Heart left ventricle (tissue), 16 donors: Measurements from ENCODE around the gene ASMT. TPM values are rescaled to one million over a fixed set of nuclear protein-coding genes. Genes with fewer than 3 reads are reported as not detected.
A peak's percentile ranks its signal among the peaks of the same experiment; 100 is the strongest.

Source experiments
- ATAC-seq, 4 donors: fragments of 200-7000 bp; cut with Tn5 transposase; one replicate each; pipeline ENCODE4 v1.9.1; 2020 to 2022; ENCODE audit warnings: moderate library complexity in 4 of 4, mild to moderate bottlenecking in 3 of 4, moderate number of reproducible peaks in 1 of 4
- DNase-seq, 5 donors: peaks; one replicate each; pipeline ENCODE4 v3.0.0-alpha.2; 2020
- H3K27ac ChIP-seq, 12 donors: fragments of 200-600 bp; sonication (generic) in 4 of 12; one replicate each; pipeline versions ENCODE4 v1.5.0 to v1.8.0; 2016 to 2022; ENCODE audit warnings: mild to moderate bottlenecking in 2 of 12
- H3K27me3 ChIP-seq, 9 donors: fragments of 200-600 bp; sonication (generic) in 2 of 9; one replicate each; pipeline versions ENCODE4 v1.5.1 to v1.8.0; 2016 to 2022; ENCODE audit warnings: mild to moderate bottlenecking in 3 of 9
- H3K36me3 ChIP-seq, 9 donors: fragments of 200-600 bp; sonication (generic) in 2 of 9; one replicate each; pipeline versions ENCODE4 v1.5.0 to v1.8.0; 2018 to 2022; ENCODE audit warnings: mild to moderate bottlenecking in 2 of 9
- H3K4me1 ChIP-seq, 12 donors: fragments of 200-600 bp; sonication (generic) in 4 of 12; one replicate each; pipeline versions ENCODE4 v1.5.0 to v1.8.0; 2016 to 2022; ENCODE audit warnings: mild to moderate bottlenecking in 3 of 12
- H3K4me3 ChIP-seq, 12 donors: fragments of 200-600 bp; sonication (generic) in 4 of 12; one replicate each; pipeline versions ENCODE4 v1.5.0 to v1.8.0; 2017 to 2022; ENCODE audit warnings: mild to moderate bottlenecking in 9 of 12, moderate library complexity in 4 of 12
- H3K9me3 ChIP-seq, 12 donors: fragments of 200-600 bp; sonication (generic) in 4 of 12; one replicate each; pipeline versions ENCODE4 v1.5.0 to v1.8.0; 2016 to 2022; ENCODE audit warnings: mild to moderate bottlenecking in 1 of 12
- POLR2A ChIP-seq, 2 donors: fragments of 450-650 bp; IDR thresholded peaks; one replicate each; pipeline ENCODE4 v1.6.1; 2017; ENCODE audit warnings: antibody characterized with exemption in 2 of 2, mild to moderate bottlenecking in 2 of 2, moderate library complexity in 2 of 2
- WGBS, 4 donors: extraction: QIAGEN DNeasy Blood & Tissue Kit in 2 of 4; methylation state at CpG; one replicate each; pipeline versions ENCODE4 v1.1.5 to v1.1.7; 2013 to 2018; 5-methylcytosine and 5-hydroxymethylcytosine counted together
- intact Hi-C, 10 donors: fragments of 100-400 bp; cut with DNase I; formaldehyde crosslinking; loops; one replicate each; pipeline versions ENCODE4 v1.11.1 to v1.14.2; 2022
- polyA plus RNA-seq, 2 donors: library from polyadenylated mRNA; stranded (reverse); fragments of 200-250 nt; gene quantifications; one replicate each; pipeline ENCODE4 v1.2.3, GENCODE V29; 2013
- total RNA-seq, 9 donors: library from RNA; depleted of rRNA in 2 of 9; stranded (reverse); fragments of >200 nt in 2 of 9; fragmentation: NEBNext Ultra II Directional in 3 of 9; extraction: Animal tissue kit (Norgen Biotek cat#: 25700) in 3 of 9; gene quantifications; one replicate each; pipeline versions ENCODE4 v1.1.0 to v1.2.4, GENCODE V29; 2016 to 2023
- TF ChIP-seq, protein P1 (sequence below), 12 donors: fragments of 200-600 bp; sonication (generic) in 4 of 12; IDR thresholded peaks; one replicate each; pipeline versions ENCODE4 v1.5.0 to v1.8.0; 2018 to 2022; ENCODE audit warnings: antibody characterized with exemption in 12 of 12, mild to moderate bottlenecking in 5 of 12
- donor health status: ischemic (EF 13 %, LVEDD 7.1; RV severe dilation, severe dysfunction).
- donor health status: healthy with polysubstance abuse.
- donor health status: DM: no; HTN: yes; CAD: no.
- donor health status: DM: no; HTN: no; CAD: no.
- donor health status: ischemic (EF 25% LVEDD 6.9; RV normal size, moderate dysfunction).
- donor health status: ischemic (EF 25% LVEDD 5.7; RV mildly dilated, moderate dysfunction).
- donor health status: healthy.
- donor health status: DM: yes; HTN: yes; CAD: no.
- donor health status: ischemic (EF 35%, LVEDD 5.7; RV mildly dilated, moderate dysfunction).
- donor health status: nonischemic (EF 11% LVEDD 7.7; RV severe dilation, severe dysfunction).
- donor health status: DM: yes; HTN: yes; CAD: no.
- donor health status: PGD.
- donor health status: ischemic (EF 29% LVEDD 5.4; RV normal size, mild dysfunction).
- donor health status: nonischemic (EF 23%, LVEDD 6.1; RV moderate dilation, normal function).

The ASMT gene
- total and polyA plus RNA-seq, 11 donors = 0.11 TPM; not detected in 10

GRCh38 chrX:1606496-1606895 is 8.4 kb upstream of the ASMT start:
- TF ChIP-seq, protein P1, sequence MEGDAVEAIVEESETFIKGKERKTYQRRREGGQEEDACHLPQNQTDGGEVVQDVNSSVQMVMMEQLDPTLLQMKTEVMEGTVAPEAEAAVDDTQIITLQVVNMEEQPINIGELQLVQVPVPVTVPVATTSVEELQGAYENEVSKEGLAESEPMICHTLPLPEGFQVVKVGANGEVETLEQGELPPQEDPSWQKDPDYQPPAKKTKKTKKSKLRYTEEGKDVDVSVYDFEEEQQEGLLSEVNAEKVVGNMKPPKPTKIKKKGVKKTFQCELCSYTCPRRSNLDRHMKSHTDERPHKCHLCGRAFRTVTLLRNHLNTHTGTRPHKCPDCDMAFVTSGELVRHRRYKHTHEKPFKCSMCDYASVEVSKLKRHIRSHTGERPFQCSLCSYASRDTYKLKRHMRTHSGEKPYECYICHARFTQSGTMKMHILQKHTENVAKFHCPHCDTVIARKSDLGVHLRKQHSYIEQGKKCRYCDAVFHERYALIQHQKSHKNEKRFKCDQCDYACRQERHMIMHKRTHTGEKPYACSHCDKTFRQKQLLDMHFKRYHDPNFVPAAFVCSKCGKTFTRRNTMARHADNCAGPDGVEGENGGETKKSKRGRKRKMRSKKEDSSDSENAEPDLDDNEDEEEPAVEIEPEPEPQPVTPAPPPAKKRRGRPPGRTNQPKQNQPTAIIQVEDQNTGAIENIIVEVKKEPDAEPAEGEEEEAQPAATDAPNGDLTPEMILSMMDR (IDR thresholded peaks at IDR 0.05) = no peak
- no peak for TF ChIP-seq POLR2A (IDR thresholded peaks at IDR 0.05)
- DNase-seq = no peak
- Histone ChIP-seq H3K27ac (no peak overlapping the region), H3K36me3 (peaks cover 9 to 32% (median 22%) of the 10 kb centered on the region in 9 donors), H3K4me3 (no peak overlapping the region), H3K27me3 (no peaks in the 10 kb centered on the region), H3K9me3 (peaks cover 0 to 6% (median 0%) of the 10 kb centered on the region in 12 donors), H3K4me1 (no peaks in the 10 kb centered on the region)
- WGBS, 4 donors = 94 to 96% (median 96%) methylated on average over 11 of the region's 11 CpGs
- intact Hi-C loops = no loop called here
- no peak for ATAC-seq

GRCh38 chrX:1609311-1609710 is 5.5 kb upstream of the ASMT start:
- Histone ChIP-seq H3K27ac (no peak overlapping the region), H3K4me3 (no peak overlapping the region), H3K27me3 (no peaks in the 10 kb centered on the region), H3K4me1 (no peaks in the 10 kb centered on the region), H3K9me3 (no peaks in the 10 kb centered on the region), H3K36me3 (peaks cover 0 to 6% (median under 1%) of the 10 kb centered on the region in 9 donors)
- no peak for TF ChIP-seq POLR2A (IDR thresholded peaks at IDR 0.05)
- TF ChIP-seq, protein P1 (IDR thresholded peaks at IDR 0.05) = no peak
- DNase-seq (no peak), ATAC-seq (peak in 2 of 4 donors; percentile 25 to 31)
- WGBS, 4 donors = 84 to 92% (median 87%) methylated on average over 10 of the region's 11 CpGs
- intact Hi-C loops = no loop called here

- DNase-seq = peak in 1 of 5 donors; percentile 35
- no peaks in the 10 kb centered on the region for H3K4me1 ChIP-seq
- 76 to 90% (median 83%) methylated on average over 9 to 10 of the region's 10 CpGs for WGBS, 4 donors
- H3K9me3 ChIP-seq = no peaks in the 10 kb centered on the region
- TF ChIP-seq, protein P1 (IDR thresholded peaks at IDR 0.05) = no peak
- no peak for TF ChIP-seq POLR2A (IDR thresholded peaks at IDR 0.05)
- no peaks in the 10 kb centered on the region for H3K27me3 ChIP-seq
- no peak overlapping the region for H3K27ac ChIP-seq
- H3K4me3 ChIP-seq = peak overlapping the region in 1 of 12 donors; percentile 32
- peaks cover 0 to 1% (median 0%) of the 10 kb centered on the region in 9 donors for H3K36me3 ChIP-seq
- intact Hi-C loops = no loop called here
- peak in 3 of 4 donors; percentile 25 to 74 (median 26) for ATAC-seq
Observed at GRCh38 chrX:1609762-1610161, 5.1 kb upstream of the ASMT start.

- no peaks in the 10 kb centered on the region for H3K9me3 ChIP-seq
- TF ChIP-seq POLR2A (IDR thresholded peaks at IDR 0.05) = no peak
- TF ChIP-seq, protein P1 (IDR thresholded peaks at IDR 0.05) = no peak
- H3K4me3 ChIP-seq = peak overlapping the region in 1 of 12 donors; percentile 32
- ATAC-seq (no peak), DNase-seq (no peak)
- H3K27me3 ChIP-seq = no peaks in the 10 kb centered on the region
- H3K4me1 ChIP-seq = no peaks in the 10 kb centered on the region
- no peaks in the 10 kb centered on the region for H3K36me3 ChIP-seq
- 71 to 84% (median 79%) methylated on average over 15 of the region's 15 CpGs for WGBS, 4 donors
- intact Hi-C loops = no loop called here
- H3K27ac ChIP-seq = peak overlapping the region in 1 of 12 donors; percentile 49
Observed at GRCh38 chrX:1610166-1610565, 4.7 kb upstream of the ASMT start.
